ENCODE data around the gene SSNA1.

DNA sequence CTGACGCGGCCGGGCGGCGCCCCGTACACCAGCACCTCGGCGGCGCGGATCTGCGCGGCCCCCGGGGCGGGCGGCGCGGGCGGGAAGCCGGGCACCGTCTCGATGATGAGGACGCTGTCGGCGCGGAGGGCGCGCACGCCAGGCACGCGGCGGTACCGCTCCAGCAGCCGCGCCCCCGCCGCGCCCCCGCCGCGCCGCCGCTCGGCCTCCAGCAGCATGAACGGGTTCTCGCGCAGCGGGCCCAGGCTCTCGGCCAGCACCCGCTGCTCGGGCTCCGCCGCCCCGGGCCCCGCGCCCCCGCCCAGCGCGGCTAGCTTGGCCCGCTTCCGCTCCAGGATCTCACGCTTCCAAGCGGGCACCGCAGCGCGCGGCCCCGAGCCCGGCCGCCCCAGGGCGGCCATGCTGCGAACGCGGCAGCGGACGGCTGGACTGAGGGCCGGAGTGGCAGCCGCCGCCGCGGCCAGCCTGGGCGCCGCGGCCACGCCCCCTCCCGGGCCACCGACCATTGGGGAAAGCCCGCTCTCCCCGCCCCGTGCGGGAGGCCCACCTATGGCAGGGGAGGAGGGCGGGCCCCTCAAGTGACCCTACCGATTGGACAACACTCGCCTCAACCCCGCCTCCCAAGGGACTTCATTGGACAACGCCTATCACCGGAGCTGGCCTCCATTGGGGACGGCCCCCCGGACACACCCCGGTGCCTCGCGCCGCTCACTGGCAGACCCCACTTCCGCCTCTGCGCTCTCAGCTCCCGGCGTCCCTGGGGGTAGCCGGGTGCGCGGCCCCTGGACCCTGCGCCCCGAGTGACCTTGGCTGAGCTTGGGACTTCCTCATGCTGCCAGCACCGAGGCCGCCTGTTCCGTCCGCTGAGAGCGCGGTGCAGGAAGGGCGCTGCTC is 12.1 kb downstream of the SSNA1 start, which contains the start of gene TPRN:
- TF ChIP-seq, protein P1, sequence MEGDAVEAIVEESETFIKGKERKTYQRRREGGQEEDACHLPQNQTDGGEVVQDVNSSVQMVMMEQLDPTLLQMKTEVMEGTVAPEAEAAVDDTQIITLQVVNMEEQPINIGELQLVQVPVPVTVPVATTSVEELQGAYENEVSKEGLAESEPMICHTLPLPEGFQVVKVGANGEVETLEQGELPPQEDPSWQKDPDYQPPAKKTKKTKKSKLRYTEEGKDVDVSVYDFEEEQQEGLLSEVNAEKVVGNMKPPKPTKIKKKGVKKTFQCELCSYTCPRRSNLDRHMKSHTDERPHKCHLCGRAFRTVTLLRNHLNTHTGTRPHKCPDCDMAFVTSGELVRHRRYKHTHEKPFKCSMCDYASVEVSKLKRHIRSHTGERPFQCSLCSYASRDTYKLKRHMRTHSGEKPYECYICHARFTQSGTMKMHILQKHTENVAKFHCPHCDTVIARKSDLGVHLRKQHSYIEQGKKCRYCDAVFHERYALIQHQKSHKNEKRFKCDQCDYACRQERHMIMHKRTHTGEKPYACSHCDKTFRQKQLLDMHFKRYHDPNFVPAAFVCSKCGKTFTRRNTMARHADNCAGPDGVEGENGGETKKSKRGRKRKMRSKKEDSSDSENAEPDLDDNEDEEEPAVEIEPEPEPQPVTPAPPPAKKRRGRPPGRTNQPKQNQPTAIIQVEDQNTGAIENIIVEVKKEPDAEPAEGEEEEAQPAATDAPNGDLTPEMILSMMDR (IDR thresholded peaks at IDR 0.05; ENCODE audit: borderline replicate concordance, extremely low read depth, low read length, poor library complexity, severe bottlenecking): no peak
- TF ChIP-seq EZH2 (IDR thresholded peaks at IDR 0.05; ENCODE audit: borderline replicate concordance, low read depth, low read length, severe bottlenecking): no peak

Measured in DND-41 (cell line).